Endothelial cell of umbilical vein (primary cell): ENCODE measurements around the gene TMEM207.

ENCODE experiments used
- CTCF ChIP-seq, 2 donors: IDR thresholded peaks; 1 replicate in 1 of 2; 2 replicates in 1 of 2; pipeline ENCODE4 v1.5.1; 2011; ENCODE audit warnings: low read length in 2 of 2, mild to moderate bottlenecking in 2 of 2, moderate library complexity in 2 of 2, control low read depth in 1 of 2, inconsistent platforms in 1 of 2, low read depth in 1 of 2; ENCODE audit not compliant: insufficient read depth in 1 of 2; ENCODE audit errors: extremely low read depth in 1 of 2
- EZH2 ChIP-seq: IDR thresholded peaks from 2 replicates; pipeline ENCODE4 v1.6.1; 2012; ENCODE audit warnings: borderline replicate concordance, low read depth, mild to moderate bottlenecking, moderate library complexity, low read length, inconsistent platforms; ENCODE audit not compliant: severe bottlenecking
- POLR2A ChIP-seq: IDR thresholded peaks from 2 replicates; pipeline ENCODE4 v1.6.1; 2012; ENCODE audit warnings: low read depth, mild to moderate bottlenecking, control low read depth, low read length
- POLR2AphosphoS5 ChIP-seq: IDR thresholded peaks from 2 replicates; pipeline ENCODE4 v1.6.1; 2012; ENCODE audit warnings: low read depth, mild to moderate bottlenecking, control low read depth, low read length, moderate library complexity; ENCODE audit not compliant: insufficient read depth

- TF ChIP-seq EZH2 (no peak), CTCF (IDR thresholded peaks at IDR 0.05; ENCODE audit: extremely low read depth in 1 of 2, insufficient read depth in 1 of 2, low read depth in 1 of 2, low read length in 2 of 2) (no peak), POLR2AphosphoS5 (no peak), POLR2A (no peak)
Measured at GRCh38 chr3:190404715-190405114, 45.0 kb downstream of the TMEM207 start.
